A673 (cell line): Measurements from ENCODE around the gene BCL2.

ENCODE experiments used
- CTCF ChIP-seq: fragments of 300-800, 200-600 bp; sonication (generic); conservative IDR thresholded peaks from 2 replicates; pipeline ENCODE4 v1.5.1; 2017; ENCODE audit warnings: low read depth, mild to moderate bottlenecking, antibody characterized with exemption, low read length, moderate library complexity, mixed read lengths
- EZH2 ChIP-seq: fragments of 200-600 bp; sonication (generic); IDR thresholded peaks from 2 replicates; pipeline ENCODE4 v1.6.1; 2017; ENCODE audit warnings: borderline replicate concordance, low read depth, mild to moderate bottlenecking, mixed read lengths, antibody characterized with exemption, low read length; ENCODE audit not compliant: poor library complexity, severe bottlenecking

- TF ChIP-seq CTCF (no peak), EZH2 (no peak)
These were observed 10.1 kb downstream of the BCL2 start for GRCh38 chr18:63309422-63309821.
